HG03521 (cell line): ENCODE results near the gene ZNF799.
"Not testable (repeated sequence)": the region's sequence is repeated elsewhere in the genome, so short reads cannot be mapped to it uniquely, and the experiment has no call there.

Source experiments
- ATAC-seq: cut with Tn5 transposase; IDR thresholded peaks from one replicate; pipeline ENCODE4 v1.9.1; 2021; ENCODE audit warnings: mild to moderate bottlenecking, moderate library complexity; ENCODE audit not compliant: unreplicated experiment

The ZNF799 gene

GRCh38 chr19:12364391-12365235 lies 36.5 kb downstream of the ZNF799 start:
- peak; percentile 17 for ATAC-seq

GRCh38 chr19:12362236-12362635 lies 38.8 kb downstream of the ZNF799 start:
- ATAC-seq = not testable (repeated sequence)

- no peak for ATAC-seq
These were observed 47.7 kb downstream of the ZNF799 start for GRCh38 chr19:12353375-12353774.

- ATAC-seq = no peak
These were observed 50.2 kb downstream of the ZNF799 start for GRCh38 chr19:12350890-12351197.

- no peak for ATAC-seq
These were observed 50.7 kb downstream of the ZNF799 start for GRCh38 chr19:12350185-12350889.

GRCh38 chr19:12346896-12347295 lies 54.2 kb downstream of the ZNF799 start:
- ATAC-seq = no peak

GRCh38 chr19:12345197-12345596 lies 55.9 kb downstream of the ZNF799 start:
- ATAC-seq = no peak
